Measurements from ENCODE around the gene DLGAP1. TPM values are rescaled to one million over a fixed set of nuclear protein-coding genes. Genes with fewer than 3 reads are reported as not detected.

The DLGAP1 gene
- total RNA-seq, 1 experiment from 2014 or later, result 10.1 TPM

DNA sequence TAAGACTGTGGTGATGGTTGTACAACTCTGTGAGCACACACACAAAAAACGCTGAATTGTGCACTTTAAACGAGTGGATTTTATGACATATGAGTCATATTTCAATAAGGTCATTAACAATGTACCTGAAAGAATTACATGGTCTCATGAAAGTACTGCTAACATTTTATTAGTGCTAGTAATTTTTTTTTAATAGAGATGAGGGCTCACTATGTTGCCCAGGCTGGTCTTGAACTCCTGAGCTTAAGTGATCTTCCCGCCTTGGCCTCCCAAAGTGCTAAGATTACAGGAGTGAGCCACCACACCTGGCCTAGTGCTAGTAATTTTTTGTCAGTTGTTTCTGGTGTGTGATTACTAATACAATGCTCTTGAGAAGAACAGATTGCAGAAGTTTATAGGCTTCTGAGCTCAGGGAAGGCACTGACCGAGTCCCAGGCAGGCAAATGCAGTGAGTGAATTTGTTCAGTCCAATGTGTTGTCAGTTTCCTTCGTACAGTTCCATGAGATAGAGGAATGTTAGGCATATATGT is 828.1 kb downstream of the DLGAP1 start:
- H3K27me3 ChIP-seq (ENCODE audit: control insufficient read depth, insufficient read depth, low read length), result no peaks in the 10 kb centered on the region
- H3K4me3 ChIP-seq (ENCODE audit: insufficient read depth, low read depth, low read length), result no peak overlapping the region
- no peaks in the 10 kb centered on the region for H3K36me3 ChIP-seq (replicated peaks; ENCODE audit: control insufficient read depth, insufficient read depth, low read length)
- DNase-seq, result no peak

DNA sequence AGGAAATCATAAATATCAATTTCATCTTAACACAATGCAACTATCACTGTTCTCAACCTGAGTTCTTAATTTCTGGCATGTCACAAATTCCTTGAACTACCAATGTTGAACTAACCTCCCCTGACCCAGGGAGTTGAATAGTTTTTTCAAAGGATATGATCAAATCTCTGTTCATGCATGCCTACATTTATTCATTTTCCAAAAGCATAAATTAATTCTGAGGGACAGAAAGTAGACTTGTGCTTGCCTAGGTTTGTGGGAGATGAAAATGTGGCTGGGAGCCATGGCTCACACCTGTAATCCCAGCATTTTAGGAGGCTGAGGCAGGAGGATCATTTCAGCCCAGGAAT is 829.4 kb downstream of the DLGAP1 start:
- Histone ChIP-seq H3K36me3 (replicated peaks; ENCODE audit: control insufficient read depth, insufficient read depth, low read length) (no peaks in the 10 kb centered on the region), H3K27me3 (ENCODE audit: control insufficient read depth, insufficient read depth, low read length) (no peaks in the 10 kb centered on the region), H3K4me3 (ENCODE audit: insufficient read depth, low read depth, low read length) (no peak overlapping the region)
- no peak for DNase-seq

DNA sequence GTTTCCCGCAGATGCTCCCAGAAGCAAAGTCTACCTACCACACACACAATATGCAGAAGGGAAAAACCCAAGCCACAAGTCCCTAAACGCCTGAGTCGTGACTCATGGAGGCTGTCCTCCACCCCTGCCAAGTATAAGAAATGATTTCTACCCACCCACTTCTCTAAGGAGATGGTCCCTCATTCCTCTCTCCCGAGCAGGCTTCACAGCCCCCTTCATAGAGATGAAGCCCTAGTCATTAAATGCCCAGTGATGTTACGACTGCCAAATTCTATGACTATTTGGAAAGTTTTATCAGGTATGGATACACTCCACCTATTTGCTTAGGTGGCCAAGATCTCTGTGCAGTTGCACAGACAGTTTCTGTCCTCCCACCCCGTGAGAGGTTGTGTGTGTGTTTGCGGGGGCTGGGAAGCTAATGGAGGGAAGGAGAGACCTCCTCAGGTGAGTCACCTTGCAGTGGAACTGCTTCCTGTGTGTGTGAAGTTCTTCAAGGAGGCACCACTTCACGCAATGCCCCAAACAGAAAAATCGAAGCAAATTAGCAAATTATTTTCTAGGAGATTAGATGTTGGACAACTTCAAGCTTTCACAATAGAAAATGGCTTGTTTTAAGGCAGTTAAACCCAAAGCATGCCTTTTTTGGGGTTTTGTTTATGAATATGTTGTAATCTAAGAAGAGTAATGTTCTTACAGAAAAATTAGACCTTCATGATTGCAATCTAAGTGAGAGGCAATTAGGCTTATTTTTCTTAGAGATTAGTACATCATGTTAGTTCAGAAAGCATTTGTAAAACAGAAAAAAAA is 830.0 kb downstream of the DLGAP1 start:
- DNase-seq, result peak; percentile 52
- Histone ChIP-seq H3K36me3 (replicated peaks; ENCODE audit: control insufficient read depth, insufficient read depth, low read length) (no peaks in the 10 kb centered on the region), H3K4me3 (ENCODE audit: insufficient read depth, low read depth, low read length) (no peak overlapping the region), H3K27me3 (ENCODE audit: control insufficient read depth, insufficient read depth, low read length) (no peaks in the 10 kb centered on the region)

GRCh38 chr18:3624546-3624934 is 830.6 kb downstream of the DLGAP1 start:
- H3K4me3 ChIP-seq (ENCODE audit: insufficient read depth, low read depth, low read length), result no peak overlapping the region
- H3K36me3 ChIP-seq (replicated peaks; ENCODE audit: control insufficient read depth, insufficient read depth, low read length), result no peaks in the 10 kb centered on the region
- DNase-seq, result no peak
- H3K27me3 ChIP-seq (ENCODE audit: control insufficient read depth, insufficient read depth, low read length), result no peaks in the 10 kb centered on the region

- H3K27me3 ChIP-seq (ENCODE audit: control insufficient read depth, insufficient read depth, low read length), result no peaks in the 10 kb centered on the region
- peak; percentile 75 for DNase-seq
- no peaks in the 10 kb centered on the region for H3K36me3 ChIP-seq (replicated peaks; ENCODE audit: control insufficient read depth, insufficient read depth, low read length)
- H3K4me3 ChIP-seq (ENCODE audit: insufficient read depth, low read depth, low read length), result no peak overlapping the region
These were observed 831.1 kb downstream of the DLGAP1 start for GRCh38 chr18:3623769-3624545.

DNA sequence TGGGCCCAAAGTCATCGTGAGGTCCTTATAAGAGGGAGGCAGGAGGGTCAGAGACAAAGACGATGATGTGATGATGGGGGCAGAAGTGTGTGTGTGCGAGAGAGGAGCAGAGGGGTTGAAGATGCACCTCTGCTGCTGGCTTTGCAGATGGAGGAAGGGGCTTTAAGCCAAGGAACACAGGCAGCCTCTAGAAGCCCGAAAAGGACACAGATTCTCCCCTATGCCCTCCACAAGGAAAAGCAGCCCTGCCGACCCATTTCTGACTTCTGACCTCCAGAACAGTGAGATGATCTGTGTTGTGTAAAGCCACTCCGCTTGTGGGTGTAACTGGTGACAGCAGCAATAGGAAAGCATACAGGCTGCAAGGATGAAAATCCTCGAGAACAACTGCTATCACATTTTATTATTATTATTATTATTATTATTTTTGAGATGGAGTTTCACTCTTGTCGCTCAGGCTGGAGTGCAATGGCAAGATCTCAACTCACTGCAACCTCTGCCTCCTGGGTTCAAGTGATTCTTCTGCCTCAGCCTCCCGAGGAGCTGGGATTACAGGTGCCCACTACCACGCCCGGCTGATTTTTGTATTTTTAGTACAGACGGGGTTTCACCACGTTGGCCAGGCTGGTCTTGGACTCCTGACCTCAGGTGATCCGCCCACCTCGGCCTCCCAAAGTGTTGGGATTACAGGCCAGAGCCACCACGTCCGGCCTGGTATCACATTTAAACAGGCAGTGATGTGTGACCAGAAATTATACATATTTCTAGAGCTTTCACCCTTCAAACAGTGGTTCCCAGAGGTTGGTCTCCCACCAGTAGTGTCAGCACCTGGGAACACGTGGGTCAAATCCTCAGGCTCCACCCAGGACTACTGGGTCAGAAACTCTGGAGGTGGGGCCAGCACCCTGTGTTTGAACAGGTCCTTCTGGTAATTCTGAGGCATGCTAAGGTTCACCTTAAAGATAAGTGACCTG is 834.7 kb downstream of the DLGAP1 start:
- no peak overlapping the region for H3K4me3 ChIP-seq (ENCODE audit: insufficient read depth, low read depth, low read length)
- no peaks in the 10 kb centered on the region for H3K36me3 ChIP-seq (replicated peaks; ENCODE audit: control insufficient read depth, insufficient read depth, low read length)
- H3K27me3 ChIP-seq (ENCODE audit: control insufficient read depth, insufficient read depth, low read length), result no peaks in the 10 kb centered on the region
- no peak for DNase-seq

DNA sequence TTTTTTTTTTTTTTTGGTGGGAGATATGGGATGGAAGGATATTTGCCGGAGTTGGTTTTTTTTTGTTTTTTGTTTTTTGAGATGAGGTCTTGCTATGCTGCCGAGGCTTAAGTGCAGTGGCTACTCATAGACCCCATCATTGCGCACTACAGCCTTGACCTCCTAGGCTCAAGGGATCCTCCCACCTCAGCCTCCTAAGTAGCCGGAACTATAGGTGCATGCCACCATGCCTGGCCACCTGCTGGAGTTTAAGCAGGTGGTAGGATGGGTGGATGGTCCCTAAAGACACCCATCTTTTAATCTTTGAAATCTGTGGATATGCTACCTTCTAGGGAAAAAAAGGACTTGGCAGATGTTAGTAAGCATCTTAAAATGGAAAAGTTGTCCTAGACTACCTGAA is 835.4 kb downstream of the DLGAP1 start:
- H3K4me3 ChIP-seq (ENCODE audit: insufficient read depth, low read depth, low read length), result no peak overlapping the region
- DNase-seq, result no peak
- no peaks in the 10 kb centered on the region for H3K27me3 ChIP-seq (ENCODE audit: control insufficient read depth, insufficient read depth, low read length)
- no peaks in the 10 kb centered on the region for H3K36me3 ChIP-seq (replicated peaks; ENCODE audit: control insufficient read depth, insufficient read depth, low read length)

DNA sequence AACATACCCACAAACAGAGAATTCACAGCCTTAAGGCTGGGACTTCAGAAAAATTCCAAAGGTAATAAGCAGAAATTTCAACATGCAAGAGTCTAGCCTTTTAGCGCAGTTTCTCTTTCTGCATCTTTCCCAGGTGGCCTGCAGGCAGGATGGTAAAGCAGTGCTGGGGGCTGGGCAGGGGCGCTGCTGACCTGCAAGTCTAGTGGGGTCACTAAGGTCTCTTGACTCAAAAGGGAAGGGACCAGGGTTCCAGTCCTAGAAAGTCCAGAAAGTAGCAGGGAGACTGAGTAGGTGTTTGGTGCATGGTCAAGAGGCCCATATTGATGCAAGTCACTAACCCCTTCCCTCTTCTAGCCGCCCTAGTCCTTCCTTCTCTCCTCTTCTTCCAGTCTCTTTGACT is 835.9 kb downstream of the DLGAP1 start:
- Histone ChIP-seq H3K36me3 (replicated peaks; ENCODE audit: control insufficient read depth, insufficient read depth, low read length) (no peaks in the 10 kb centered on the region), H3K27me3 (ENCODE audit: control insufficient read depth, insufficient read depth, low read length) (no peaks in the 10 kb centered on the region), H3K4me3 (ENCODE audit: insufficient read depth, low read depth, low read length) (no peak overlapping the region)
- DNase-seq, result no peak

GRCh38 chr18:3616744-3617143 is 838.4 kb downstream of the DLGAP1 start:
- no peak for DNase-seq
- Histone ChIP-seq H3K27me3 (ENCODE audit: control insufficient read depth, insufficient read depth, low read length) (no peaks in the 10 kb centered on the region), H3K36me3 (replicated peaks; ENCODE audit: control insufficient read depth, insufficient read depth, low read length) (no peaks in the 10 kb centered on the region), H3K4me3 (ENCODE audit: insufficient read depth, low read depth, low read length) (no peak overlapping the region)

- no peaks in the 10 kb centered on the region for H3K27me3 ChIP-seq (ENCODE audit: control insufficient read depth, insufficient read depth, low read length)
- H3K36me3 ChIP-seq (replicated peaks; ENCODE audit: control insufficient read depth, insufficient read depth, low read length), result no peaks in the 10 kb centered on the region
- no peak overlapping the region for H3K4me3 ChIP-seq (ENCODE audit: insufficient read depth, low read depth, low read length)
- no peak for DNase-seq
These were observed 839.0 kb downstream of the DLGAP1 start for GRCh38 chr18:3616142-3616541.

GRCh38 chr18:3615374-3615985 is 839.6 kb downstream of the DLGAP1 start:
- Histone ChIP-seq H3K36me3 (replicated peaks; ENCODE audit: control insufficient read depth, insufficient read depth, low read length) (no peaks in the 10 kb centered on the region), H3K4me3 (ENCODE audit: insufficient read depth, low read depth, low read length) (no peak overlapping the region), H3K27me3 (ENCODE audit: control insufficient read depth, insufficient read depth, low read length) (no peaks in the 10 kb centered on the region)
- DNase-seq, result no peak

GRCh38 chr18:3612315-3612714 is 842.8 kb downstream of the DLGAP1 start:
- H3K36me3 ChIP-seq (replicated peaks; ENCODE audit: control insufficient read depth, insufficient read depth, low read length), result 0 out of 2 replicates have a peak, but pooled peaks cover 1% of the 10 kb centered on the region
- no peaks in the 10 kb centered on the region for H3K27me3 ChIP-seq (ENCODE audit: control insufficient read depth, insufficient read depth, low read length)
- no peak for DNase-seq
- no peak overlapping the region for H3K4me3 ChIP-seq (ENCODE audit: insufficient read depth, low read depth, low read length)

DNA sequence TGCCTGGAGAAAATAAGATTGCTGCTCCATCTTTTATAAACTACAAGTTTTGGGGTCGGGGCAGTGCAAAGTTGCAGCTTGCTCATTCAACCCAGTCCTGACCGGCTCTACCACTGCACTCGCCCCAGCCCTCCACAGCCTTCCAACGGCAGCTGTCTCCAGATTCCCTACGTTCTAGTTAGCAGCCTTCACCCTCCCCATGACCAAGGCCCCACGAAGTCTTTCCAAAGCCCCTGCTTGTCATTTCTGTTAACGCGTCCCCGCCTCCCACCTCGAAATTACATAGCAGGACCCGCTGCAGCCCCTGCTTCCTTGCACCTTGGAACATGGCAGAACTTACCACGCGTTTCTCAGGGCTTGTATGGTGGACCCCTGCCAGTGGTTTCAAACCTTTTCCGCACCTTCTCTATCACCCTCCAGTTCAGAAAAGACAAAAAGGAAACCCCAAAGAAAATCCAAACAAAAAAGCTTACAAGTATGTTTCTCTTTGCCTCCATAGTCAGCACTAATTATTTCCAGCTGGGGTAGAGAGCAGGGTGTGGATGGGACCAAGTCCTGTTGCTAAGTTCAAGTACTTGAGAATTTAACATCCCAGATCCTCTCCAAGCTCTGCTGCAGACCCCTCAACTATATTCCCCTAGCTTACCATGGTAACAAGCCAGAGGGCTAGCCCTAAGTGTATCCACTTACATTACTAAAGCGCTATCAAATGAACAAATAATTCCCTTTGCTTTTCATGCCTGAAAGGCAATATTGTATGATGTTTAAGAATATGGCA is 843.6 kb downstream of the DLGAP1 start:
- no peaks in the 10 kb centered on the region for H3K27me3 ChIP-seq (ENCODE audit: control insufficient read depth, insufficient read depth, low read length)
- no peak for DNase-seq
- 0 out of 2 replicates have a peak, but pooled peaks cover 1% of the 10 kb centered on the region for H3K36me3 ChIP-seq (replicated peaks; ENCODE audit: control insufficient read depth, insufficient read depth, low read length)
- no peak overlapping the region for H3K4me3 ChIP-seq (ENCODE audit: insufficient read depth, low read depth, low read length)

Measured in H7 (cell line).